PC-3 (cell line): ENCODE data around the gene G6PD. TPM values are rescaled to one million over a fixed set of nuclear protein-coding genes. Genes with fewer than 3 reads are reported as not detected.

Experiments
- ATAC-seq: fragments of 200-7000 bp; cut with Tn5 transposase; 2 replicates; pipeline ENCODE4 v1.9.1; 2020; ENCODE audit warnings: mild to moderate bottlenecking, moderate library complexity
- BruUV-seq: library from RNA; stranded (reverse); fragments of 400-500 nt; replicated peaks from 2 replicates; lab custom pipeline; 2021; lab: Mats Ljungman, UMichigan
- CTCF ChIA-PET: fragments of 300-600 bp; sonication (Branson Sonifier 250); formaldehyde crosslinking; loops from one replicate; lab custom pipeline; 2022; ENCODE audit warnings: antibody characterized with exemption; lab: Charles Lee
- POLR2A ChIA-PET: fragments of 300-600 bp; sonication (Branson Sonifier 250); formaldehyde crosslinking; loops from one replicate; lab custom pipeline; 2022; ENCODE audit warnings: antibody characterized with exemption; ENCODE audit not compliant: unreplicated experiment; lab: Charles Lee
- DNase-seq: peaks from one replicate; pipeline ENCODE4 v3.0.0-alpha.2; 2015
- H2AFZ ChIP-seq: fragments of 300-600 bp; sonication (generic); 2 replicates; pipeline ENCODE4 v1.6.0; 2016; ENCODE audit warnings: antibody characterized with exemption, low read length
- H3F3A ChIP-seq: fragments of 300-600 bp; sonication (generic); one replicate; pipeline ENCODE4 v1.6.0; 2017; ENCODE audit warnings: antibody characterized with exemption, low read length, control low read depth, mild to moderate bottlenecking; ENCODE audit not compliant: unreplicated experiment
- H3K27ac ChIP-seq: fragments of 300-600 bp; sonication (generic); 2 replicates; pipeline ENCODE4 v1.5.1; 2016; ENCODE audit warnings: mild to moderate bottlenecking, low read length
- H3K27me3 ChIP-seq: fragments of 300-600 bp; sonication (generic); 2 replicates; pipeline ENCODE4 v1.6.1; 2016; ENCODE audit warnings: low read length, mixed read lengths
- H3K36me3 ChIP-seq: fragments of 300-600 bp; sonication (generic); 2 replicates; pipeline ENCODE4 v1.6.1; 2016; ENCODE audit warnings: low read depth, mixed run types, low read length, mixed read lengths
- H3K4me1 ChIP-seq: fragments of 300-600 bp; sonication (generic); 2 replicates; pipeline ENCODE4 v1.5.1; 2016; ENCODE audit warnings: low read length; ENCODE audit not compliant: insufficient read depth
- H3K4me2 ChIP-seq: fragments of 300-600 bp; sonication (generic); 2 replicates; pipeline ENCODE4 v1.6.0; 2016; ENCODE audit warnings: low read length
- H3K4me3 ChIP-seq: fragments of 300-600 bp; sonication (generic); 2 replicates; pipeline ENCODE4 v1.5.1; 2016; ENCODE audit warnings: mild to moderate bottlenecking, low read length, mixed read lengths
- H3K79me2 ChIP-seq: fragments of 300-600 bp; sonication (generic); 2 replicates; pipeline ENCODE4 v1.6.1; 2017; ENCODE audit warnings: low read length, mixed read lengths
- H3K9ac ChIP-seq: fragments of 300-600 bp; sonication (generic); 2 replicates; pipeline ENCODE4 v1.6.0; 2016; ENCODE audit warnings: mild to moderate bottlenecking, low read length
- H3K9me2 ChIP-seq: fragments of 300-600 bp; sonication (generic); replicated peaks from 2 replicates; pipeline ENCODE4 v1.6.1; 2016; ENCODE audit warnings: mixed run types, low read length, mixed read lengths
- H3K9me3 ChIP-seq: fragments of 300-600 bp; sonication (generic); 2 replicates; pipeline ENCODE4 v1.6.1; 2016; ENCODE audit warnings: low read length, mixed read lengths
- H4K20me1 ChIP-seq: fragments of 300-600 bp; sonication (generic); 2 replicates; pipeline ENCODE4 v1.6.1; 2016; ENCODE audit warnings: low read length, mixed read lengths
- EZH2 ChIP-seq: fragments of 300-600 bp; sonication (generic); IDR thresholded peaks from one replicate; pipeline ENCODE4 v1.6.1; 2017; ENCODE audit warnings: antibody characterized with exemption, mild to moderate bottlenecking, low read length; ENCODE audit not compliant: unreplicated experiment
- EZH2phosphoT487 ChIP-seq: fragments of 300-600 bp; sonication (generic); IDR thresholded peaks from 2 replicates; pipeline ENCODE4 v1.6.1; 2018; ENCODE audit warnings: mild to moderate bottlenecking, antibody characterized with exemption, low read length, borderline replicate concordance
- intact Hi-C: fragments of 100-400 bp; cut with micrococcal nuclease; formaldehyde crosslinking; loops from 2 replicates; pipeline ENCODE4 v1.9.0; 2023
- total RNA-seq: library from RNA; depleted of rRNA; stranded (reverse); fragments of >200 nt; gene quantifications from 2 replicates; pipeline ENCODE4 v1.2.3, GENCODE V29; 2014
- TF ChIP-seq, protein P1 (sequence below): fragments of 300-600 bp; sonication (generic); conservative IDR thresholded peaks from 2 replicates; pipeline ENCODE4 v1.5.1; 2017; ENCODE audit warnings: antibody characterized with exemption, low read depth, mild to moderate bottlenecking, low read length

G6PD gene
- total RNA-seq, 1 experiment from 2014 or later: 121 TPM

- CTCF ChIA-PET: no interaction called here
- Histone ChIP-seq H3K36me3 (0 out of 2 replicates have a peak, but pooled peaks cover 3% of the 10 kb centered on the region), H3K27ac (0 out of 2 replicates have a peak overlapping the region, but pooled peaks have one; percentile 69), H2AFZ (no peak overlapping the region), H3K9me3 (no peaks in the 10 kb centered on the region), H3K4me3 (no peak overlapping the region), H3K27me3 (no peaks in the 10 kb centered on the region), H4K20me1 (no peaks in the 10 kb centered on the region), H3K4me1 (peaks cover 18% of the 10 kb centered on the region), H3K9ac (no peak overlapping the region), H3K4me2 (peak overlapping the region; percentile 54; the same call in 1 of the 2 replicates), H3K79me2 (no peaks in the 10 kb centered on the region), H3K9me2 (no peaks in the 10 kb centered on the region), H3F3A (no peaks in the 10 kb centered on the region)
- TF ChIP-seq EZH2phosphoT487: no peak
- TF ChIP-seq EZH2: no peak
- TF ChIP-seq, protein P1, sequence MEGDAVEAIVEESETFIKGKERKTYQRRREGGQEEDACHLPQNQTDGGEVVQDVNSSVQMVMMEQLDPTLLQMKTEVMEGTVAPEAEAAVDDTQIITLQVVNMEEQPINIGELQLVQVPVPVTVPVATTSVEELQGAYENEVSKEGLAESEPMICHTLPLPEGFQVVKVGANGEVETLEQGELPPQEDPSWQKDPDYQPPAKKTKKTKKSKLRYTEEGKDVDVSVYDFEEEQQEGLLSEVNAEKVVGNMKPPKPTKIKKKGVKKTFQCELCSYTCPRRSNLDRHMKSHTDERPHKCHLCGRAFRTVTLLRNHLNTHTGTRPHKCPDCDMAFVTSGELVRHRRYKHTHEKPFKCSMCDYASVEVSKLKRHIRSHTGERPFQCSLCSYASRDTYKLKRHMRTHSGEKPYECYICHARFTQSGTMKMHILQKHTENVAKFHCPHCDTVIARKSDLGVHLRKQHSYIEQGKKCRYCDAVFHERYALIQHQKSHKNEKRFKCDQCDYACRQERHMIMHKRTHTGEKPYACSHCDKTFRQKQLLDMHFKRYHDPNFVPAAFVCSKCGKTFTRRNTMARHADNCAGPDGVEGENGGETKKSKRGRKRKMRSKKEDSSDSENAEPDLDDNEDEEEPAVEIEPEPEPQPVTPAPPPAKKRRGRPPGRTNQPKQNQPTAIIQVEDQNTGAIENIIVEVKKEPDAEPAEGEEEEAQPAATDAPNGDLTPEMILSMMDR: no peak
- ATAC-seq (no peak), DNase-seq (no peak)
- intact Hi-C loops: no loop called here
- TSS peak; percentile 47 for BruUV-seq
- POLR2A ChIA-PET: no interaction called here
Observed at GRCh38 chrX:154506483-154507332, 39.9 kb downstream of the G6PD start.

- peak overlapping the region; percentile 69 for H3K27ac ChIP-seq
Observed at GRCh38 chrX:154505734-154506133, 40.9 kb downstream of the G6PD start.

More at GRCh38 chrX:154505734-154506133, 40.9 kb downstream of the G6PD start:
- DNase-seq: peak; percentile 76
- Histone ChIP-seq H3F3A (no peaks in the 10 kb centered on the region), H2AFZ (no peak overlapping the region), H3K4me2 (peak overlapping the region; percentile 54; the same call in 1 of the 2 replicates), H3K27me3 (no peaks in the 10 kb centered on the region), H3K4me3 (no peak overlapping the region), H3K79me2 (no peaks in the 10 kb centered on the region), H3K9me3 (no peaks in the 10 kb centered on the region), H3K9me2 (no peaks in the 10 kb centered on the region), H3K4me1 (peaks cover 18% of the 10 kb centered on the region), H3K9ac (peak overlapping the region; percentile 30; the same call in 1 of the 2 replicates), H3K36me3 (0 out of 2 replicates have a peak, but pooled peaks cover 3% of the 10 kb centered on the region), H4K20me1 (no peaks in the 10 kb centered on the region)
- POLR2A ChIA-PET: no interaction called here
- TF ChIP-seq, protein P1: no peak
- no peak for TF ChIP-seq EZH2
- TF ChIP-seq EZH2phosphoT487: no peak
- intact Hi-C loops: no loop called here
- no TSS peak for BruUV-seq
- peak; percentile 97 for ATAC-seq
- CTCF ChIA-PET: interaction anchor here (0.6 kb wide), 1 partner anchor 34 kb away, joined by 9 read pairs; no protein-coding TSS in a partner anchor
